GM12801 (cell line): ENCODE data around the gene DLG2.

Experiments
- CTCF ChIP-seq: IDR thresholded peaks from one replicate; pipeline ENCODE4 v1.5.1; 2011; ENCODE audit warnings: control low read depth; ENCODE audit not compliant: insufficient read length; ENCODE audit errors: extremely low read depth

Gene DLG2

GRCh38 chr11:84969103-84969502 lies 658.0 kb downstream of the DLG2 start:
- TF ChIP-seq CTCF, result no peak

- TF ChIP-seq CTCF, result no peak
Measured at GRCh38 chr11:84965484-84965883, 661.7 kb downstream of the DLG2 start.

- TF ChIP-seq CTCF, result no peak
Measured at GRCh38 chr11:84963240-84963639, 663.9 kb downstream of the DLG2 start.

- TF ChIP-seq CTCF, result no peak
Measured at GRCh38 chr11:84962018-84962417, 665.1 kb downstream of the DLG2 start.

- no peak for TF ChIP-seq CTCF
Measured at GRCh38 chr11:84958295-84958694, 668.8 kb downstream of the DLG2 start.

- TF ChIP-seq CTCF, result no peak
Measured at GRCh38 chr11:84950569-84951270, 676.4 kb downstream of the DLG2 start.

- TF ChIP-seq CTCF, result no peak
Measured at GRCh38 chr11:84947970-84948580, 679.1 kb downstream of the DLG2 start.
